KOPT-K1 (cell line): ENCODE results near the gene ZNRF2.
"Not testable (repeated sequence)": the region's sequence is repeated elsewhere in the genome, so short reads cannot be mapped to it uniquely, and the experiment has no call there.

Experiments used
- H3K27ac ChIP-seq: fragments of 200-600 bp; sonication (generic); 2 replicates; pipeline ENCODE4 v1.5.1; 2016; ENCODE audit warnings: antibody characterized with exemption, mild to moderate bottlenecking, low read depth, low read length; ENCODE audit not compliant: poor library complexity, severe bottlenecking
- H3K36me3 ChIP-seq: fragments of 200-600 bp; sonication (generic); 2 replicates; pipeline ENCODE4 v1.5.1; 2017; ENCODE audit warnings: antibody characterized with exemption, mild to moderate bottlenecking, low read length, moderate library complexity; ENCODE audit not compliant: insufficient read depth
- H3K9me3 ChIP-seq: fragments of 200-600 bp; sonication (generic); 2 replicates; pipeline ENCODE4 v1.5.1; 2017; ENCODE audit warnings: antibody characterized with exemption, low read length, mild to moderate bottlenecking; ENCODE audit not compliant: insufficient read depth, poor library complexity, severe bottlenecking

Gene ZNRF2

GRCh38 chr7:30252885-30253795 is 31.3 kb upstream of the ZNRF2 start:
- no peaks in the 10 kb centered on the region for H3K36me3 ChIP-seq
- H3K27ac ChIP-seq: no peak overlapping the region
- no peaks in the 10 kb centered on the region for H3K9me3 ChIP-seq

- Histone ChIP-seq H3K9me3 (no peaks in the 10 kb centered on the region), H3K27ac (no peak overlapping the region), H3K36me3 (no peaks in the 10 kb centered on the region)
Measured at GRCh38 chr7:30253796-30254165, 30.6 kb upstream of the ZNRF2 start.

- no peaks in the 10 kb centered on the region for H3K36me3 ChIP-seq
- H3K27ac ChIP-seq: no peak overlapping the region
- no peaks in the 10 kb centered on the region for H3K9me3 ChIP-seq
Measured at GRCh38 chr7:30254248-30254647, 30.1 kb upstream of the ZNRF2 start.

GRCh38 chr7:30254717-30255063 is 29.7 kb upstream of the ZNRF2 start:
- H3K9me3 ChIP-seq: no peaks in the 10 kb centered on the region
- no peak overlapping the region for H3K27ac ChIP-seq
- no peaks in the 10 kb centered on the region for H3K36me3 ChIP-seq

DNA sequence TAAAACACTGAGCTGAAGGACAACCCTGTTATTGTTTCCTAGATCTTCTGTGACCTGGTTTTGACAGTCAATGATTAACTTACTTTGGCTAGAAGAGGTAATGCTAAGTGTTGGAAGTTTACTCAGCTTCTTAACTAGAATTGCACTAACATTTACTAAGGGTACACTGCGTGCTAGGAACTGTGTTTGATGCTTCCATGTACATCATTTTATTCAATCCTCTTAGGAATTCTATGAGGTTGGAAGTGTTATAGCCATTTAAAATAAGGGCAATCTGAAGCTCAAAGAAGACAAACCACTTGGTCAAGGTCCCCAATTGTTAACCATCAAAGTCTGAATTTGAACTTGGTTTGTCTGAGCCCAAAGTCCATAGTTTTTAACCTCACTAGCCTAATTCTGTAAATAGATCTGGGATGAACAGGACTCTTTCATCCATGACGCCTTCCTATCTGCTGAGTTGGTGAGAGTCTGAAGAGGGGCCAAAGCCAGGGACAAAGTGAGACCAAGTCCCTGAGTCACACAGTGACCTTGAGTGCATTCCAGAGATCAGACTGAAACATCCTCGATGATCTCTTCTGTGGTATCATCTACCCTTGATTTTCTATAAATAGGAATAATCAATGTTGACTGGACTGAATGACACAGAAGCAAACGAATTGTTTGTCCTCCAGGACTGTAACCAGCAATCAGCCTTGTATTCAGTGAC is 29.2 kb upstream of the ZNRF2 start:
- Histone ChIP-seq H3K36me3 (no peaks in the 10 kb centered on the region), H3K27ac (no peak overlapping the region), H3K9me3 (no peaks in the 10 kb centered on the region)

- no peak overlapping the region for H3K27ac ChIP-seq
- no peaks in the 10 kb centered on the region for H3K36me3 ChIP-seq
- no peaks in the 10 kb centered on the region for H3K9me3 ChIP-seq
Measured at GRCh38 chr7:30256349-30256858, 28.0 kb upstream of the ZNRF2 start.

DNA sequence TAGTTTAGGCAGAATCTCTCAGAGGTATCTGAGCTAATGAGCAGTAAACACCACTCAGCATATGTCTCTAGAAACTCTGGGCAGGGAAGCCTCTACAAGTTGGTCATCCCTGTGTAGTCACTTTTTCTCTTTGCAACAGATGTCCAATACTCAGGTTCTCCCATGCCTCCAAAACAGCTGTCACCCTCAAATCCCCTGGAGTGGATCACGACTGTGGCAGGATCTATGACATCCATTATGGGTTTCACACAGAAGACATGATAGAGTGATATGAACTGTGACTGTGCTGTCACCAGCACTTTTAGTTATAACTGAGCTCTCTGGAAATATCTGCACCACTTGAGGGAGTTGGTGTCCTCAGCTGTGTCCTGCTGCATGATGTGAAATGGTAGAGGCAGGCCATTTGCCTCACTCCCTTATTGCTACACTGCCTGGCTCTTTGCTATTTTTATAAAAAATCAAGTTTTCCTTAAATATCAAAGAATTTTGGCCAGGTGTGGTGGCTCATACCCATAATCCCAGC is 24.1 kb upstream of the ZNRF2 start:
- H3K36me3 ChIP-seq: no peaks in the 10 kb centered on the region
- H3K27ac ChIP-seq: no peak overlapping the region
- H3K9me3 ChIP-seq: no peaks in the 10 kb centered on the region

GRCh38 chr7:30263090-30263710 is 21.2 kb upstream of the ZNRF2 start:
- no peaks in the 10 kb centered on the region for H3K36me3 ChIP-seq

GRCh38 chr7:30264052-30264451 is 20.3 kb upstream of the ZNRF2 start:
- Histone ChIP-seq H3K36me3 (no peaks in the 10 kb centered on the region), H3K27ac (no peak overlapping the region), H3K9me3 (no peaks in the 10 kb centered on the region)

More at GRCh38 chr7:30263090-30263710, 21.2 kb upstream of the ZNRF2 start:
- no peak overlapping the region for H3K27ac ChIP-seq
- H3K9me3 ChIP-seq: no peaks in the 10 kb centered on the region

- H3K9me3 ChIP-seq: not testable (repeated sequence)
Measured at GRCh38 chr7:30265189-30265588, 19.2 kb upstream of the ZNRF2 start.

DNA sequence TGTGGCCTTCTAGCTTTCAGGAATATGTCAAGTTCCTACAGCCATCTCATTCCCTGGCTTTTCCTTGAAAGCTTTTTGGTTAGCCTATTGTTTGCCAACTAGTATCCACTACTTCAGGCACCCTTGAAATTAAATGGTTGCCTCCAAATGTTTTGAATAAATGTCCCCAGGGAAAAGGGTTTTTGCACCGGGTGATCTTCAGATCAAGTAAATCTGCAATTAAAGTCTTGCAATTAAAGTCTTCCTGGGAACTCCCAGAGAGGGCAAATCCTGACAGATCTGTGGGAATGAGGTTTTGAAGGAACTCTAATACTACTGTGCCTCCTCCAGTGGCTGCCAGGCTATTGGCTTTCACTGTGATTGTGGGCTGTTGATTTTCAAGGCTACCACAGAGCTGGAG is 17.7 kb upstream of the ZNRF2 start:
- H3K9me3 ChIP-seq: no peaks in the 10 kb centered on the region
- H3K36me3 ChIP-seq: no peaks in the 10 kb centered on the region
- H3K27ac ChIP-seq: no peak overlapping the region

More at GRCh38 chr7:30265189-30265588, 19.2 kb upstream of the ZNRF2 start:
- H3K27ac ChIP-seq, H3K36me3 ChIP-seq: not testable (repeated sequence)

GRCh38 chr7:30268586-30268985 is 15.8 kb upstream of the ZNRF2 start:
- Histone ChIP-seq H3K36me3 (no peaks in the 10 kb centered on the region), H3K27ac (no peak overlapping the region), H3K9me3 (no peaks in the 10 kb centered on the region)

DNA sequence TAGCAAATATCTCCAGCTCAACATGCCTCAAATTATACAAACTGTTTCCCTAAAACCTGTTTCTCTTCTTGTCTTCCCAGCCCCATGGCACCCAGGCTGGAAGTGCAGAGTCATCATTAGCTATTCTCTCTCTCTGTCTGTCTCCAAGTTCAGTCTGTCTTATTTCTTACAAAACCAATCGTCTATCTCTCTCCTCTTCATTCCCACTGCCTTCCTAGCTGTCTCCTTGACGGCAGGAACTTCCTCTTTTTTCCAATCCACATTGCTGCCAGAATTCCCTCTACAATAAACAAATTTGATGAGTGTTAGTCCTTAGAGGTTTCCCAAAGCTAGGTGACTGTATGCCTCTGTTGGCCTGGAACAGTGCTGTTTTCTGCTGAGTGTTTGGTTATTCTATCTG is 14.9 kb upstream of the ZNRF2 start:
- no peak overlapping the region for H3K27ac ChIP-seq
- H3K36me3 ChIP-seq: no peaks in the 10 kb centered on the region
- no peaks in the 10 kb centered on the region for H3K9me3 ChIP-seq

DNA sequence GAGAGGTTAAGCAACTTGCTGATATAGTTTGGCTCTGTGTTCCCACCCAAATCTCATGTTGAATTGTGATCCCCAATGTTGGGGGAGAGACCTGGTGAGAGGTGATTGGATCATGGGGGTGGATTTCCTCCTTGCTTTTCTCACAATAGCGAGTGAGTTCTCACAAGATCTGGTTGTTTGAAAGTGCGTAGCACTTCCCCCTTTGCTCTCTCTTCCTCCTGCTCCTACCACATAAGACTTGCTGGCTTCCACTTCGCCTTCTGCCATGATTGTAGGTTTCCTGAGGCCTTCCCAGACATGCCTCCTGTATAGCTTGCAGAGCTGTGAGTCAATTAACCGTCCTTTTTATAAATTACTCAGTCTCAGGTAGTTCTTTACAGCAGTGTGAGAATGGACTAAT is 13.5 kb upstream of the ZNRF2 start:
- no peaks in the 10 kb centered on the region for H3K36me3 ChIP-seq
- no peaks in the 10 kb centered on the region for H3K9me3 ChIP-seq
- no peak overlapping the region for H3K27ac ChIP-seq

DNA sequence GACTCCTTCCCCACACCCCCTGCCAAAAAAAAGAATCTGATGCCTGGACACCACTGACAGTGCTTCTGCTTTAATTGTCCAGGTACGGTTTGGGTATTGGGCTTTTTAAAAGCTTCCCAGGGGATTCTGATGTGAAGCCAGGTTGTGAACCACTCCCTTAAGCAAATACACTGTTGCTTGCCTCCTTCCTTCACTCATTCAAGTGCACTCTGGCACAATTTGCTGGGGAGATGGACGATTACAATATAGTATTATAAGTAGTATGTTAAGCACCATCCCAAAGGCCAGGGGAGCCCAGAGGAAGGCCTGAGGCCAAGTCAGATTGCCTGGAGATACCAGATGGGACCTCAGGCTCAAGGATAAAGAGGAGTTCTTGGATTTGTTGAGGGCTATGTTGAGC is 12.3 kb upstream of the ZNRF2 start:
- H3K36me3 ChIP-seq: no peaks in the 10 kb centered on the region
- no peak overlapping the region for H3K27ac ChIP-seq
- no peaks in the 10 kb centered on the region for H3K9me3 ChIP-seq
